Muscle of arm (tissue), 12 donors: ENCODE measurements around the gene PDE4C. TPM values are rescaled to one million over a fixed set of nuclear protein-coding genes. Genes with fewer than 3 reads are reported as not detected.

ENCODE experiments used
- DNase-seq: peaks from one replicate; pipeline ENCODE4 v3.0.0-alpha.2; 2013
- polyA plus RNA-seq, 12 donors: library from polyadenylated mRNA; unstranded; fragments of 120-200 nt; gene quantifications; one replicate each; pipeline ENCODE4 v1.2.1, GENCODE V29; 2013; ENCODE audit not compliant: insufficient read length in 12 of 12

The PDE4C gene
- polyA plus RNA-seq, 12 donors = 1.1 to 8.3 (median 2.9) TPM; not detected in 2

DNA sequence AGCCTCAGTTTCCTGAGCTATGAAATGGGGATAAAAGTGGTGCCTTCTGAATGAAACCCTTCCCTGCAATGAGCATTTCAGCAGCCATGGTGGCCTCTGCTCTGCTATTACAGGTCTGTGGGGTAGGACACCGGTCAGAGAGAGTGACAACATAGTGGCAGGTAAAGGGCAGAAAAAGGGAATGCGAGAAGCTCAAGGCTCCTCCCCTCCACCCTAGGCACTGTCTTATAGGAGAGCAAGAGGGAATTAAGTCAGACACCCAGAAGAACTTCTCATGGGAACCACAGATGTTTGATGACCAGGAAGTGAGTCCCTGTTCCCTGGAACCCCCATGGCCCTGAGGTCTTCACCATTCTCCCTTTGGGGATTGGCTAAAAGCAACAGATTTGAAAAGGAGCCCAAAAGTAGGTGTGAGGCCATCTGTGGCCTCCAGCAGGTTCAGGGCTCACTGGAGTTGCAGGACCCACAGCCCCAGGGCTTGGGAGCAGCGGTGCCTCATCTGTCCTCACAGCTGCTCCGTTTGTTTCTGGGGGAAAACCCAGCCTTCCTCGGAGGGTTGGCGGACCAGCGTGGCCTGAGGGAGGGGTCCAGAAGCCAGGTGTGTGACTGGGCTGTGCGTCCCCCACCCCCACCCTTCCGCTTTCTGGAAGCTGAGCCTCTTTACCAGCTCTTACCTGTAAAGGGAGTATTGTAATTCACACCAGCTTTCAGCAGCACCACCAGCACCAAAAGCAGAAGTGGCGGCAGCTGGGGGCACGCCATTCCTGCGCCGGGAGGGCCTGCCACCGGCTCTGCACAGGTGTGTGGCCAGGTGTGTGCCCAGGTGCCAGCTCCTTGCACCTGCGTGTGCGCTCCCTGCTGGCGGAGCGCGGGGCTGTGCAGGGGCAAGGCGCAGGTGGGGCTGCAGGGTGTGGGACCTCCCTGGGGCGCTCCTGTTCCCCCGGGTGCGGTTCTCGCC, 28.6 kb upstream of the PDE4C start:
- no peak for DNase-seq

DNA sequence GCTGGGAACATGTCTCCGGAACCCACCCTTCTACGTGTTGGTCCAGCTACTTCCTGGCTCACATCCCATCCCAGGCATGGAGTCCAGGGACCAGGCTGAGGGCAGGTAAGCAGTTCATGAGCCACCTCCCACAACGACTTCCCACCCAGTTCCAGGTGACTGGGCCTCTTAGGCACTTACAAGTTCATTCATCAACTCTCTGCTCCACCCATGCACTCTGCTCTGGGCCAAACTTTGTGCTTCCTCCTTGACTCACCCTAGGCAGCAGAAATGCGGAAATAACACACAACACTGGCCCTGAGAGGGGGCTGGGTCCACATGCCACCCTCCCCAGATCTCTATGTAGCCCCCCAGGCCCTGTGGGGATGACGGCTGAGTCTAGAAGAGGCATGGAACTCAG, 27.5 kb upstream of the PDE4C start:
- DNase-seq = no peak

DNA sequence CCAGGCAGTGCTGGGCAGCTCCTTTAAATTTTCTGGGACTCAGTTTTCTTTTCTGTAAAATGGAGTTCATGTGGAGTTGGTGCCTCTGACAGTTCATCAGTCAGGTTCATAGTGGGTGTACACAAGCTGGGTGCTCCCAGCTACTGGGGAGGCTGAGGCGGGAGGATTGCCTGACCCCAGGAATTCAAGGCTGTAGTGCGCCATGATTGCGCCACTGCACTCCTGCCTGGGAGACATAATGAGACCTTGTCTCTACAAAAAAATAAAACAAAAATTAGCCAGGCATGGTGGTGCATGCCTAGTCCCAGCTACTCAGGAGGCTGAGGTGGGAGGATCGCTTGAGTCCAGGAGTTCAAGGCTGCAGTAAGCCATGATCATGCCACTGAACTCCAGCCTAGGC, 26.9 kb upstream of the PDE4C start:
- no peak for DNase-seq

DNA sequence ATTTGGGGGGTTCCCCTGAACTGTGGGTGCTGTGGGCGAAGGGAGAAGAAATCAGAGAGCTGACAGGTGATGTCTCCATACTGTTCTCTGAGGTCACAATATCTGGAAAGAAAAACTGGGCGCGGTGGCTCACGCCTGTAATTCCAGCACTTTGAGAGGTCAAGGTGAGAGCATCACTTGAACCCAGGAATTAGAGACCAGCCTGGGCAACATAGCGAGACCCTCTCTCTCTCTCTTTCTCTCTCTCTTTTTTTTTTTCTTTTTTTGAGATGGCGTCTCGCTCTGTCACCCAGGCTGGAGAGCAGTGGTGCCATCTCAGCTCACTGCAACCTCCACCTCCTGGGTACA, 26.1 kb upstream of the PDE4C start:
- no peak for DNase-seq

DNA sequence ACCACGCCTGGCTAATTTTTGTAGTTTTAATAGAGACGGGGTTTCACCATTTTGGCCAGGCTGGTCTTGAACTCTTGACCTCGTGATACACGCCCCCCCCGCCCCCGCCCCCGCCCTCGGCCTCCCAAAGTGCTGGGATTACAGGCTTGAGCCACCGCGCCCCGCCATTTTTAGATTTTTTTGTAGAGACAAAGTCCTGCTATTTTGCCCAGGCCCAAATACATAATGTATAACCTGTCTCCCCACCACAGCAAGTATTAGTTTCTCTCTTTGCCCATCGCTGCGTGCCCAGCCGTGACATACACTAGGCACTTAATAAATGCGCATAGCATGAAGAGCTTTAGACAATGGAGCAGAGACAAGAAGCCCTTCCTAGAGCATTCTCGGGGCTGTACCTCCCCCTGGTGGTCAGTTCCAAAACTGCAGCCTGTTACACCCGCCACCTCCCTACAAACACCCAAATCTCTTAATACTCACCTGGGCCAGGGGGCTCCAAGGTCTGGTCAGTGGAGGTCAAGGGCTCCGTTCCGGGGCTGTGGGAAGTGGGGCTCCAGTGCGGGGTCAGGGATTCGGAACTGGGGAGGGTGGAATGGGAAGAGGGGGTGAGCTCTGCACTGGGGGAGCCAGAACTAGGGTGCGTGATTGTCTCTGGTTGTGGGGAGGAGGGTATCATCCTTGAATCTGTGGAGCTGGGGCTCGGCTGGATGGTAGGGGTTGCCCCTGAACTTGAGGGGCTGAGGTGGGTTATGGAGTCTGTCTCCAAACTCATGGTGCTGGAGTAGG, 25.5 kb upstream of the PDE4C start:
- DNase-seq = peak; percentile 76

DNA sequence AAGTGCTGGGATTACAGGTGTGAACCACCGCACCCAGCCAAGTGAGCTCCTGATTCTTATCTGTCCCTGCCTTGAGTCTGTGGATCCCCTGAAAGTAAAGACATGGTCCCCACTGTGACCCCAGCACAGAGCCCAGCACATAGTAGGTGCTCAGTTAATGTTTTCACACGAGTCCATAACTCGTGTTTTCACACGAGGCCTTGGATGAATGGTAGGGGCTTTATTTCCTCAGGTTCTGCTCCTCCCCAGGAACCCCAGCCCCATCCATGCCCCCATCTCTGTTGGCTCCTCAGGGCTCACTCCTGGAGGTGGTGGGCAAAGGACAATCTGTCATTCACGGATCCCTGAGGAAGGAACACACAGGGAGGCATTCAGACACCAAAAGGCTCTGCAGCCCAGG, 23.6 kb upstream of the PDE4C start:
- DNase-seq = no peak

DNA sequence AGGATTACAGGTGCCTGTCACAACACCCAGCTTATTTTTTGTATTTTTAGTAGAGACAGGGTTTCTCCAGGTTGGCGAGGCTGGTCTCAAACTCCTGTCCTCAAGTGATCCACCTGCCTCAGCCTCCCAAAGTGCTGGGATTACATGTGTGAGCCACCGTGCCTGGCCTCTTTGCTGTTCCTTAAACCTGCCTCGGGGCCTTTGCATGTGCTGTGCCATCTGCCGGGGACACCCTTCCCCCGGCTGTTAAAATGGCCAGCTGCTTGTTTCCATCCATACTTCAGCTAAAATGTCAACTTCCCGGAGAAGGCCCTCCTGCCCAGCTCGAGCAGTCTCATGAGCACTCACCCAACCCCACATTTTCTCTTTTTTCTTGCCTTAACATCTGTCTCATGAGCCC, 19.1 kb upstream of the PDE4C start:
- no peak for DNase-seq

DNA sequence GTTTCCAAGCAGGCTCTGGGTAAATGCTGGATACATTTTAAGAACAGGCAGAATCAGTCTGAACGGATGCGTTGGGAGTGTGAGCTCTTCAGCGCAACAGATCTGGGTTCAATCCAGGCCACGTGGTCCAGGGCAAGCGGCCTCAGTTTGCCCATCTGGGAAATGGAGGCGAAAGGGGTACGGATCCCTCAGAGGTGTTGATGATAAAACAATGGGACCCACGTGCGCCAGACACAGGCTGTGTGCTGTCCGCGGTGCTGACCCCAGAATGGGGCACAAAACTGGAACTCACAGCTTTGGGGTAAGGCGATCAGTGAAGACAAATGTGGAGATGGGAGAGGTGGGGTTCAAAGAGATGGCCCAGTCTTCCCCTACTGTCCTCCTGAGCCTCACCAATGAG, 13.1 kb upstream of the PDE4C start:
- DNase-seq = no peak

DNA sequence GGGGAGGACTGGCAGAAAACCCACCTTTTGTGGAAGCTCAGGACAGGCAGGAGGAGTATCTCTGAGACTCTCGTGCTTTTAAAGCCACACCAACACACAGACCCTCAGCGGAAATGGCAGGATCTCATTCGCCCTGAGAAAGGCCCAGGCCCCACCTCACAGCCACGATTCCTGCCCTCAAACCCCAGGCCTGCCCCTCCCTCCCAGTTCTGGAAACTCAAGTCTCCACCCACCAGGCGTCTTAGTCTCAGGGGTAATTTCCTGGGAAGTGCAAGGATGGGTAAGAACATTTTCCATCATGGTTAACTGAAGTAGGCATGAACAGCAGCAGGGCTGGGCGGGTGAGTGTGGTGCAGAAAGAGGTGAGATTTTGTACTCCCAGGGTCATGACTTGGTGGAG, 8.0 kb upstream of the PDE4C start:
- DNase-seq = no peak

DNA sequence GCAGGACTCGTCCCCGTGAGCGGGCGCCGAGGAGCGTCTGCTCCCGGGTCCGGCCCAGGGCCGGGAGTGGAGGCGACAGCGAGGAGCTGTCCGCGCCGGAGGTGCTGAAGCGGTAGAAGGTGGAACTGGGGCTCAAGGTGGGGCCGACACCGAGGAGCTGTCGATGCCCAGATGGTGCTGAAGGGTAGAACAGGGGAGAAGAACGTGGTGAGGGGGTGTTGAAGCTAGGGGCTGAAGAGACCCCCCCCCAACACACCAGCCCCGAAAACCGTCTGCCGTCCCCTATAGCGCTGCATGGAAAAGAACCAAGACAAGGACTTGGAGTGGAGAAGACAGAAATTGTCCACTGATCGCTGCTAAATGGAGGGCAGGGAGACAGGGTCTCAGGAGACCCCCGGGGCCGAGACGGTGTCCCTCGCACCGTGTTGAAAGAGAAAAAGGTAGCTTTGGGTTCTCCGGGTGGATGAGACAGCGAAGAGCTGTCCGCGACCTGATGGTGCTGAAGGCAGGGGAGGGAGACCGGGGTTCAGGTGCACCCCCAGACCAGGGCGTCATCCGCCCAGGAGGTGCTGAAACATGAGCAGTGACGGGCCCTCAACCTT, 7.1 kb upstream of the PDE4C start:
- DNase-seq = peak; percentile 62

DNA sequence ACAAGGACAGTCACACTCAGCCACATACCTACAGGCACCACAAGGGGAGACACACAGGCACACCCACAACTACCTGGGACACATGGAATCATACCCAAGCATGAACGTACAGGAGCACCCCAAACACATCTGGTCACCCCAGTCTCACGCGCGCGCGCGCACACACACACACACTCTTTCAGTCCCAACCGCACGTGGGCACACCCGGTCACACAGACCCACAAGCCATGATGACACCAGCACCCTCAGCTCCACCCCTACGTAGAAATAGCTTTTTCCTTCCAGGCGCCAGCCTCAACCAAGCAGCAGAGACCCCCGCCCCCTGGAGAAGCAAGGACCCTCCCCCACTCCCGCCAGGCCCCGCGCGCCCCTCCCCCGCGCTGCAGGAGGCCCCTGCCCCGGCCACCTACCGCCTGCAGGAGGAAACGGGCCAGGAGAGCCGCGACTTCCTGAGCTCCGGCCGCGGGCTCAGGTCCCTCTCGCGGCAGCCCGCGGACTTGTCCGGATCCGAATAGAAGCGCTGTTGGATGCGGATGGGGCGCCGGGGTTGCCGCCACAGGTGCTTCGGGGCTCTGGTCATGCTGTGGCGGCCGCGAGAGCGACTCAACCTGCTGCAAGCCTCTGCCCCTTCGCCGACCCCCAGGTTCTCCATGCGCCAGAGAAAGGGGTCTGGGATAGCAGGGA, 6.4 kb upstream of the PDE4C start:
- DNase-seq = no peak

DNA sequence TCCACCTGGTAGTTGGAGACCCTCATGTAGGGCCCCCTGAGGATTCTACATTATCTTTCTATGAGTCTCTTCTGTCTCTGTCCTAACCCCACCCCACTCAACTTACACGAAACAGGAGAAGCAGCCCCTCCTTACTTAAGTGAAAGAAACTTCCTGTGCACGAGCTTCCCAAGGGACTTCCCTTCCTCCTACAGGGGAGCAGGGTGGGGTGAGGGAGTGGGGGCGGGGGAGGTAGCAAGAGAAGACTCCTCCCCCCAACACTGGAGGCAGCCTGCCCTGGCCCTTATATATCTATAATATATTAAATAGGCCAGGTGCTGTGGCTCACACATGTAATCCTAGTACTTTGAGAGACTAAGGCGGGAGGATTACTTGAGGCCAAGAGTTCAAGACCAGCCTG, 5.5 kb upstream of the PDE4C start:
- DNase-seq = no peak

DNA sequence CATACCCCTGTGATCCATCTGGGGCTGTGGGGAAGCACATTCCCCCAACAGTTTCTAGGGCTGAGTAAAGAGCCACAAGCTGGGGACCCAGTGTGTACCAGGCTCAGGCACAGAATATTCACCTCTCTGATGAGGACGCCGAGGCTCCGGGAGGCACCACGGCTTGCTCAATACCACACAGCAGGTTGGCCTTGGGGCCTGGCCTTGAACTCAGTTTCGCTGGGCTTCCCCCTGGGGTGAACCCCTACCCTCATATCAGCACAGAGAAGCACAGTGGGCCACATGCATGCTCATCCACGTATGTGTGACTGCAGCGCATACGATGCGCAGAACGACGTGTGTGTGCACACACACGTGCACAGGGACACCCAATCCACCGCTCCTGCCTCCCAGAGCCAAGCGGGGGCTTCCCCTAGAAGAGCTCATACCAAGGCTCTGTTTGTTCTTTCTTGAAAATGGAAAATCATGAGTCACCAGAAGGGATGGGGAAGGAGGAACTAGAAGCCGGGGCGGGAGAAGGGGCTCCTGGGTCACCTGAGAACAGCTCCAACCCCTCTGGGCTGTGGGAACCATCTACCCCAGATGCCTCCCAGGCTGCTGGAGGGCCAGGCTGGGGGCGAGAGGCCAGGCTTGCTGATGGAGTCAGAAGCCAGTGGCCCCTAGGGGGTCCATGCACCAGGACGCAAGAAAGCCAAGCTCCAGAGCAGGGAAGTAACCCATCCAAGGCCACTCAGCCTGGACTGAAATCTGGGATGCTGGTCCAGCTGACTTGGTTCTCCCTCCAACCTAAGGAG, 4.9 kb upstream of the PDE4C start:
- no peak for DNase-seq

DNA sequence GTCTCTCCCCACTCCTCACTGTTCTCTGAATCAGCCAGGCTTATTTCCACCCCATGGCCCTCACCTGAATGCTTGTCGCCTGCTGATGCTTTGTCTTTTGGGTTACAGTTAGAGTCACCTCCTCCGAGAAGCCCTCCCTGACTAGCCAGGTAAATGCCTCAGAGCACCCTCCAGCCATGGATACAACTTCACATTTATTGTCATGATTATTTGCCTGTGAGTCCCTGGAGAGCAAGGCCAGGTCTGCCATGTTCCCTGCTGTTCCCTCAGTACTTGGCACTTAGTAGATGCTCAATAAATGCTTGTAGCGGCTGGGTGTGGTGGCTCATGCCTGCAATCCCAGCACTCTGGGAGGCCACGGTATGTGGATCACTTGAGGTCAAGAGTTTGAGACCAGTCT, 3.7 kb upstream of the PDE4C start:
- DNase-seq = no peak

DNA sequence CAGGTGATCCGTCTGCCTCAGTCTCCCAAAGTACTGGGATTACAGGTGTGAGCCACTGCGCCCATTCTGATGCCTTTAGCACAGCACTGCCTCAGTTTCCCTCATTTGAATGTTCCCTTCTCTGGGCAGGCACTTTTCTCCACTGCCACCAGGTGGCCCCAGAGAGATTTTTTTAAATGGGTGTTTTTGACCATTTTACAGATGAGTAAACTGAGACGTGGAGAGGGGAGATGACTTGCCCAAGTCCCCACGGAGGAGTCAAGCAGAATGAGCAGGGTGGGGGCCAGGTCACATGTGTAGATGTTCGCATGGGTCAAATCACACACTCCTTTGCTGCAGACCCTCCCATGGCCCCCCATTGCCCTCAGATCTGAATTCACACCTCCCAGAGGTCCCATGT, 3.2 kb upstream of the PDE4C start:
- DNase-seq = no peak

DNA sequence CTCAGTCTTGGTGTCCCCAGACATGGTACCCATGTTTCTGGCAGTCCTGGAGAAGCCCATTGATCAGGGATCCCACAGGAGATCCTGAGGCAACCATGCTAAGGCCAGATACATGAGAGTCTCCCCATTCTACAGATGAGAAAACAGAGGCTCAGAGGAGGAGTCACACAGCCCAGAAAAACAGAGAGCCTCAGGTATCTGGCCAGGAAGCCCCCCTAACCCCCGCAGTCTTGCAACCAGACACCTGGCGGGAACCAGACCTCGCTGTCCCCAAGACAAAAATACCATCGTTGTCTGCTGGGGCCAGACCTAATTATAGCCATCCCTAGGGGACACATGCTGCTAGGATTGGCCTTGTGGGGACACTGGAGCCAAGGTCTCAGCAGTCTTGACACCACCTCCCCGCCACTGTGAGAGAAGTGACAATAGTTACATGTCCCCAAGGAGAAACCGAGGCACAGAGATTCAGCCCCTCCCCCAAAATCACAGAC, 1.6 kb upstream of the PDE4C start:
- no peak for DNase-seq

DNA sequence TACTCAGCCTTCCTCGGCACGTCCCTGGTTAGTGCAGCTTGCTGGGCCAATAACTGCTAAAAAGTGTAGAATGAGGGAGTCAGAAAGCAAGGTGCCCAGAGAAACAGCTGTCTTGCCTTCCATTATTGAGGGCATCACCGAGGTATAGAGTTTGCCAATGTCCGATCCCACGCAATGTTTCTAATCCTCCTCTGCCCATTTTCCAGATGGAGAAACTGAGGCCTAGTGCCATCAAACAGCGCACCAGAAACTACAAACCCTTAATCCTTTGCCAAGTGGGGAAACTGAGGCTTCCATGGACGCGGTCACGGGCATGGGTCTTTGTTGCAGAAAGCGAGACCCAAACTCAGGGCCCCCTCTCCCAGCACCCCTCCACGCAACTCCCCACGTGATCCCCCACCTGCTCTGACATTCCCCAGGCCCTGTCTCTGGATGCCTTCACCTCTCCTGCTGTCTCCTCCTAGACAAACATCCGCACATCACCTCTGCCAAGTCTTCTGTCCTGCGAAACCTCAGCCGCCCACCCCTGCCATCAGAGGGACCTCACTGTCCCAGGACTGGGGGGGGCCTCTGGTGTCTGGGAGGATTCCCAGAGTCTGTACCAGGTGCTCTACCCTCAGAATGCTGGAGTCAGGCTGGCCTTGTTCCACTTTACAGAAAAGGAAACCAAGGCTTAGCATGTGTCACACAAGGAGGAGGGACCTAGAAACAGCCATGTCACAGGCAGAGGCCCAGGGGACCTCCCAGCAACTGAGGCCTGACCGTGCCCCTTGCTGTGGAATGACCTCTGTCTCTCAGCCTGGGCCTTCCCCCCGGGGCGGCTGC, 930 bp upstream of the PDE4C start:
- no peak for DNase-seq

DNA sequence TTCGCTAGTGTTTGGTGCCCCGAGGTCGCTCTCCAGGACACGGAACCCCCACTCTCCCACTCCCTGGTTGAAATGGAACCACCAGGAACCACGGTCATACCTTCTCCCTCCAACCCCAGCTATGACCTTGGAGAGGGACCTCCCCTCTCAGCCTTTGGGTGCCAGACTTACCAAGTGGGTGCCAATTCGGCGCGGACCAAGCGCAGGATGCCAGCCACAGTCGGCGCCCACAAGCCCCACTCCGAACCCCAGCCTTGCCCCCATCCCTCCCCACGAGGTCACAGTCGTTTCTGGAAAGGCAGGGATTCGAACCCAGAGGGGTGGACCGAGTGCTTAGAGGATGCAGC, 910 bp downstream of the PDE4C start:
- no peak for DNase-seq

DNA sequence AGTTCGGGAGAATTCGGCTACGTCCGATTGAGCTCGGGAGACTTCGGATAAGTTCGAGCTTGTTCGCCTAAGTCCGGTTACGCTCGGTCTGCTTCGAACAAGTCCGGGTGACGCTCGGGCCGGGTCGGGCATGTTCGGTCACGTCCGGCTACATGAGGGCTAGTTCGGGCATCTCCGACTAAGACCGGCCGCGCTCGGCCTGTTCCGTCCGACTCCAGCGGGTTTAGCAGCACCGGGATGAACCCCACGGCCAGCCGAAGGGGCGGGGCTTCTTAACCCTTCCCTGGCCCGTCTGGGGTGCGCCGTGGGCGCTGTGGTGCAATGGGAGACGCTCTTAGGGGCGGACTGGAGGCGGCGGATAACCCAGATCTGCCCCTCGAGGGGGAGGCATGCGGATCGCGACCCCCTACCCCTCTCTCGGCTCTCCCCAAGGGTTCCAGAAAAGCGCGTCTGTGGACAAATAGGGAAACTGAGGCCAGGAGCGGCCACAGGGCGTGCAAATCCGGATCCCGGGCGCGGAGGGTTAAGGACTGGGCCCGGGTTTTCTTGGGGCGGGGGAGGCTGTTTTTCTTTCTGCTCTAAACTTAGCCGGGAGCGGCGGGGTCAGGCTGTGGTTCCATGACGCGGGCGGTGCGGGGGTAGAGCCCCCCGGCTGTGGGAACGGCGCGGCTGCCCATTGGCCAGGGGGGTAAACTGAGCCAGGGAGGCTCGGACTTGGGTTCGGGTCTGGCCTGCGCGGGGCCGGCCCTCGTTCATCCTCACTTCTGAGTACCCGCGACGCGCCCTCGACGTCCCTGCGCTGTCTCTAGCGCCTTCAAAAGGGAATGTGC, 1.5 kb downstream of the PDE4C start:
- DNase-seq = peak; percentile 97
